Prostate gland (tissue), 2 donors: ENCODE data around the gene KRTDAP. TPM values are rescaled to one million over a fixed set of nuclear protein-coding genes. Genes with fewer than 3 reads are reported as not detected.
A peak's percentile ranks its signal among the peaks of the same experiment; 100 is the strongest.

Source experiments
- DNase-seq: peaks from one replicate; pipeline ENCODE4 v3.0.0-alpha.2; 2019; ENCODE audit warnings: low spot score
- H3K27ac ChIP-seq, 2 donors: fragments of 200-600 bp; sonication (generic); 2 replicates each; pipeline ENCODE4 v1.5.1; 2017 to 2019
- H3K27me3 ChIP-seq: fragments of 200-600 bp; sonication (generic); replicated peaks from 2 replicates; pipeline ENCODE4 v1.5.1; 2019; ENCODE audit not compliant: insufficient read depth
- H3K36me3 ChIP-seq, 2 donors: fragments of 200-600 bp; sonication (generic); 1 replicate in 1 of 2; 2 replicates in 1 of 2; pipeline versions ENCODE4 v1.5.1 to v1.8.1; 2017 to 2019
- H3K4me1 ChIP-seq: fragments of 200-600 bp; sonication (generic); replicated peaks from 2 replicates; pipeline ENCODE4 v1.5.1; 2019
- H3K4me3 ChIP-seq, 2 donors: fragments of 200-600 bp; sonication (generic); 2 replicates each; pipeline ENCODE4 v1.5.1; 2017 to 2019
- H3K9me3 ChIP-seq: fragments of 200-600 bp; sonication (generic); 2 replicates; pipeline ENCODE4 v1.5.1; 2017
- CTCF ChIP-seq, 4 experiments: fragments of 200-600 bp in 2 of 4; fragments of 450-650 bp in 2 of 4; sonication (generic) in 2 of 4; IDR thresholded peaks; 1 replicate in 3 of 4; 2 replicates in 1 of 4; pipeline ENCODE4 v1.5.1; 2016 to 2019; ENCODE audit warnings: antibody characterized with exemption in 4 of 4, mild to moderate bottlenecking in 2 of 4, moderate library complexity in 2 of 4
- POLR2A ChIP-seq: fragments of 450-650 bp; IDR thresholded peaks from one replicate; pipeline ENCODE4 v1.6.1; 2016; ENCODE audit warnings: antibody characterized with exemption, mild to moderate bottlenecking
- POLR2AphosphoS5 ChIP-seq: sonication (generic); formaldehyde crosslinking; IDR thresholded peaks from one replicate; pipeline ENCODE4 v1.6.1; 2017; ENCODE audit warnings: antibody characterized with exemption
- WGBS: methylation state at CpG from one replicate; pipeline ENCODE4 v1.1.5; 2018; 5-methylcytosine and 5-hydroxymethylcytosine counted together
- intact Hi-C: fragments of 100-400 bp; cut with DNase I; formaldehyde crosslinking; loops from one replicate; pipeline ENCODE4 v1.14.2; 2022
- total RNA-seq, 2 donors: library from RNA; depleted of rRNA; stranded (reverse); fragments of >200 nt; gene quantifications; one replicate each; pipeline ENCODE4 v1.1.0, GENCODE V29; 2016

The KRTDAP gene
- total RNA-seq, 2 donors from 2014 or later: 3.6 to 58.6 TPM

- Histone ChIP-seq H3K27ac (no peak overlapping the region), H3K9me3 (no peaks in the 10 kb centered on the region), H3K4me3 (no peak overlapping the region), H3K36me3 (no peaks in the 10 kb centered on the region), H3K4me1 (no peaks in the 10 kb centered on the region), H3K27me3 (no peaks in the 10 kb centered on the region)
- intact Hi-C loops: no loop called here
- 86% methylated on average over 10 of the region's 10 CpGs for WGBS
- TF ChIP-seq POLR2AphosphoS5 (no peak), POLR2A (no peak), CTCF (IDR thresholded peaks at IDR 0.05) (no peak)
- DNase-seq: no peak
These were observed 29.7 kb downstream of the KRTDAP start for GRCh38 chr19:35460608-35461007.

- TF ChIP-seq CTCF (IDR thresholded peaks at IDR 0.05): no peak
- TF ChIP-seq POLR2A: no peak
- TF ChIP-seq POLR2AphosphoS5: no peak
- no peak for DNase-seq
- Histone ChIP-seq H3K36me3 (no peaks in the 10 kb centered on the region), H3K27ac (no peak overlapping the region), H3K9me3 (no peaks in the 10 kb centered on the region), H3K27me3 (no peaks in the 10 kb centered on the region), H3K4me3 (no peak overlapping the region), H3K4me1 (no peaks in the 10 kb centered on the region)
- intact Hi-C loops: no loop called here
- WGBS: 63% methylated on average over 14 of the region's 14 CpGs
These were observed 30.7 kb downstream of the KRTDAP start for GRCh38 chr19:35459414-35460082.

GRCh38 chr19:35458731-35459391 lies 31.4 kb downstream of the KRTDAP start:
- Histone ChIP-seq H3K36me3 (no peaks in the 10 kb centered on the region), H3K4me1 (no peaks in the 10 kb centered on the region), H3K9me3 (no peaks in the 10 kb centered on the region), H3K27ac (no peak overlapping the region), H3K27me3 (no peaks in the 10 kb centered on the region), H3K4me3 (no peak overlapping the region)
- peak; percentile 40 for DNase-seq
- WGBS: 38% methylated on average over 10 of the region's 10 CpGs
- TF ChIP-seq POLR2AphosphoS5: peak; percentile 26
- no peak for TF ChIP-seq POLR2A
- TF ChIP-seq CTCF (IDR thresholded peaks at IDR 0.05): no peak
- intact Hi-C loops: no loop called here

- TF ChIP-seq POLR2A (no peak), POLR2AphosphoS5 (no peak), CTCF (IDR thresholded peaks at IDR 0.05) (no peak)
- Histone ChIP-seq H3K27me3 (no peaks in the 10 kb centered on the region), H3K4me1 (no peaks in the 10 kb centered on the region), H3K36me3 (no peaks in the 10 kb centered on the region), H3K9me3 (no peaks in the 10 kb centered on the region), H3K4me3 (no peak overlapping the region), H3K27ac (no peak overlapping the region)
- DNase-seq: no peak
- WGBS: 57% methylated on average over 1 of the region's 1 CpG
- intact Hi-C loops: no loop called here
These were observed 32.1 kb downstream of the KRTDAP start for GRCh38 chr19:35458192-35458591.

GRCh38 chr19:35457173-35457572 lies 33.1 kb downstream of the KRTDAP start:
- intact Hi-C loops: no loop called here
- over 99% methylated on average over 5 of the region's 5 CpGs for WGBS
- no peak for DNase-seq
- no peak overlapping the region for H3K27ac ChIP-seq
- H3K4me1 ChIP-seq: no peaks in the 10 kb centered on the region
- no peaks in the 10 kb centered on the region for H3K27me3 ChIP-seq
- no peaks in the 10 kb centered on the region for H3K36me3 ChIP-seq
- no peak overlapping the region for H3K4me3 ChIP-seq
- TF ChIP-seq CTCF (IDR thresholded peaks at IDR 0.05) (no peak), POLR2A (no peak), POLR2AphosphoS5 (no peak)
- no peaks in the 10 kb centered on the region for H3K9me3 ChIP-seq
